Measurements from ENCODE around the gene INPP1. TPM values are rescaled to one million over a fixed set of nuclear protein-coding genes. Genes with fewer than 3 reads are reported as not detected.

Gene INPP1
- total RNA-seq, 1 experiment from 2014 or later: 2.3 TPM

- TF ChIP-seq TEAD1 (CRISPR knock-in tag; IDR thresholded peaks at IDR 0.05) (no peak), MAX (CRISPR knock-in tag; IDR thresholded peaks at IDR 0.05) (peak; percentile 43; the same call in 1 of the 2 replicates), HMGA2 (CRISPR knock-in tag; IDR thresholded peaks at IDR 0.05) (no peak), TP53 (CRISPR knock-in tag; IDR thresholded peaks at IDR 0.05) (no peak), TEAD4 (CRISPR knock-in tag; IDR thresholded peaks at IDR 0.05) (no peak)
Observed at GRCh38 chr2:190407662-190408537, 64.5 kb downstream of the INPP1 start, which contains the start of gene MFSD6 (continued).

GRCh38 chr2:190408538-190409271 lies 65.3 kb downstream of the INPP1 start:
- H3K4me3 Mint-ChIP-seq: peak overlapping the region; percentile 73
- H3K27ac Mint-ChIP-seq: no peak overlapping the region
- H3K4me1 Mint-ChIP-seq: peaks cover 30% of the 10 kb centered on the region
- H3K9me3 Mint-ChIP-seq: no peaks in the 10 kb centered on the region
- ATAC-seq (peak; percentile 52), DNase-seq (ENCODE audit: low spot score) (peak; percentile 40)
- CTCF ChIA-PET: no interaction called here
- POLR2A ChIA-PET: no interaction called here
- TF ChIP-seq HMGXB4 (CRISPR knock-in tag; IDR thresholded peaks at IDR 0.05) (peak; percentile 49; the same call in 1 of the 2 replicates), ZNF396 (CRISPR knock-in tag; IDR thresholded peaks at IDR 0.05; ENCODE audit: borderline replicate concordance) (no peak), GABPB1 (CRISPR knock-in tag; IDR thresholded peaks at IDR 0.05) (no peak), ZNF263 (CRISPR knock-in tag; IDR thresholded peaks at IDR 0.05; ENCODE audit: low read depth) (0 out of 2 replicates have a peak, but pooled peaks have one; percentile 4), ZNF423 (CRISPR knock-in tag; IDR thresholded peaks at IDR 0.05) (peak; percentile 72), FOXK1 (CRISPR knock-in tag; IDR thresholded peaks at IDR 0.05) (0 out of 2 replicates have a peak, but pooled peaks have one; percentile 34), KAT7 (CRISPR knock-in tag; IDR thresholded peaks at IDR 0.05; ENCODE audit: borderline replicate concordance) (no peak), NFE2L1 (CRISPR knock-in tag; IDR thresholded peaks at IDR 0.05) (no peak), TP53 (CRISPR knock-in tag; IDR thresholded peaks at IDR 0.05) (no peak)
- peaks cover 19% of the 10 kb centered on the region for H3K27me3 Mint-ChIP-seq (ENCODE audit: low read depth)
- no peaks in the 10 kb centered on the region for H3K36me3 Mint-ChIP-seq

- CTCF ChIA-PET: no interaction called here
- Mint-ChIP-seq H3K27me3 (ENCODE audit: low read depth) (peaks cover 19% of the 10 kb centered on the region), H3K4me3 (peak overlapping the region; percentile 73), H3K27ac (no peak overlapping the region), H3K4me1 (peaks cover 31% of the 10 kb centered on the region), H3K9me3 (no peaks in the 10 kb centered on the region), H3K36me3 (no peaks in the 10 kb centered on the region)
- no peak for DNase-seq (ENCODE audit: low spot score)
- POLR2A ChIA-PET: no interaction called here
- TF ChIP-seq NR3C1 (CRISPR knock-in tag; conservative IDR thresholded peaks at IDR 0.05; ENCODE audit: low read depth): no peak
- no peak for TF ChIP-seq NFE2L1 (CRISPR knock-in tag; IDR thresholded peaks at IDR 0.05)
- no peak for TF ChIP-seq RORB (CRISPR knock-in tag; IDR thresholded peaks at IDR 0.05)
- no peak for TF ChIP-seq NR1H2 (CRISPR knock-in tag; IDR thresholded peaks at IDR 0.05)
- TF ChIP-seq GABPB1 (CRISPR knock-in tag; IDR thresholded peaks at IDR 0.05): no peak
- TF ChIP-seq USF2 (CRISPR knock-in tag; IDR thresholded peaks at IDR 0.05): no peak
- no peak for TF ChIP-seq IRF2 (CRISPR knock-in tag; IDR thresholded peaks at IDR 0.05; ENCODE audit: borderline replicate concordance, low read depth)
- no peak for ATAC-seq
Observed at GRCh38 chr2:190409616-190410015, 66.2 kb downstream of the INPP1 start.

All from WTC11 (cell line).